Stomach (tissue), 4 donors: ENCODE measurements around the gene SVOPL.

Source experiments
- CTCF ChIP-seq, 7 experiments: fragments of 450-650 bp in 4 of 7; fragments of 200-600 bp in 3 of 7; sonication (generic) in 3 of 7; IDR thresholded peaks; one replicate each; pipeline ENCODE4 v1.5.1; 2016 to 2019; ENCODE audit warnings: antibody characterized with exemption in 7 of 7, control low read depth in 2 of 7, mild to moderate bottlenecking in 1 of 7
- POLR2A ChIP-seq, 4 donors: fragments of 450-650 bp; IDR thresholded peaks; one replicate each; pipeline ENCODE4 v1.6.1; 2016; ENCODE audit warnings: antibody characterized with exemption in 4 of 4, control low read depth in 2 of 4, mild to moderate bottlenecking in 1 of 4, moderate library complexity in 1 of 4

DNA sequence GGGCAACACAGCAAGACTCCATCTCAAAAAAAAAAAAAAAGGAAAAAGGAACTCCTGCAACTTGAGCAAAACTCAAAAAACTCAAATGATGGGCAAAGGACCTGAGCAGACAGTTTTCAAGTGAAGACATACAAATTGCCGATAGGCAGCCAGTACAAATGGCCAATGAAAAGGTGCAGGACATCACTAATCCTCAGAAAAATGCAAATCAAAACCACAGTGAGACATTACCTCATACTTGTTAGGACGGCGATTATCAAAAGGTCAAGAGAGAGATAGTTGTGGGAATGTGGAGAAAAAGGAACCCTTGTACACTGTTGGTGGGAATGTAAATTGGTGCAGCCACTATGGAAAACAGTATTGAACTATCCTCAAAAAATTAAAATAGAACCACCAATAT is 16.8 kb downstream of the SVOPL start:
- TF ChIP-seq CTCF (IDR thresholded peaks at IDR 0.05) (no peak), POLR2A (IDR thresholded peaks at IDR 0.05) (no peak)
